Choroid plexus epithelial cell (primary cell): ENCODE measurements around the gene AKAP7.
"Not testable (repeated sequence)": the region's sequence is repeated elsewhere in the genome, so short reads cannot be mapped to it uniquely, and the experiment has no call there.

Source experiments
- DNase-seq: peaks from one replicate; pipeline ENCODE4 v3.0.0-alpha.2; 2010; ENCODE audit warnings: low read depth
- H3K4me3 ChIP-seq: 2 replicates; pipeline ENCODE4 v1.5.1; 2011; ENCODE audit warnings: low read depth, mild to moderate bottlenecking, control low read depth, low read length, moderate library complexity
- CTCF ChIP-seq: conservative IDR thresholded peaks from 2 replicates; pipeline ENCODE4 v1.5.1; 2011; ENCODE audit warnings: low read depth, mild to moderate bottlenecking, control low read depth, inconsistent platforms, low read length, moderate library complexity

The AKAP7 gene

GRCh38 chr6:131135244-131136020 is at the start of gene AKAP7:
Gene AKAP7 (plus strand): TSS chr6:131135467. CDS start chr6:131135764, 297 bp downstream.
- peak within 1 kb of the TSS; percentile 81 for H3K4me3 ChIP-seq
- DNase-seq: peak; percentile 46
- no peak for TF ChIP-seq CTCF

GRCh38 chr6:131090339-131090738 is 44.9 kb upstream of the AKAP7 start:
- DNase-seq, H3K4me3 ChIP-seq: not testable (repeated sequence)

- not testable (repeated sequence) for DNase-seq, H3K4me3 ChIP-seq
These were observed 43.3 kb upstream of the AKAP7 start for GRCh38 chr6:131091944-131092343.

DNA sequence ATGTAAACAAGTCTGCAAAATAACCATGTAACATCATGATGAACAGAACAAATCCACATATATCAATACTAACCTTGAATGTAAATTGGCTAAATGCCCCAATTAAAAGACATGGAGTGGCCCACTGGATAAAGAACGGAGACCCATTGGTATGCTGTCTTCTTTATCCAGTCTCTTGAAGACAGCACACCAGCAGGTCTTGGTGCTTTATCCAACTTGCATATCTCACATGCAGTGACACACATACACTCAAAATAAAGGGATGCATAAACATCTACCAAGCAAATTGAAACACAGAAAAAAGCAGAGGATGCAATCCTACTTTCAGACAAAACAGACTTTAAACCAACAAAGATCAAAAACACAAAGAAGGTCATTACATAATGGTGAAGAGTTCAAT is 41.9 kb upstream of the AKAP7 start:
- TF ChIP-seq CTCF: no peak
- no peak for DNase-seq
- no peak overlapping the region for H3K4me3 ChIP-seq

- no peak overlapping the region for H3K4me3 ChIP-seq
- DNase-seq: no peak
- TF ChIP-seq CTCF: no peak
These were observed 38.5 kb upstream of the AKAP7 start for GRCh38 chr6:131096786-131097185.

DNA sequence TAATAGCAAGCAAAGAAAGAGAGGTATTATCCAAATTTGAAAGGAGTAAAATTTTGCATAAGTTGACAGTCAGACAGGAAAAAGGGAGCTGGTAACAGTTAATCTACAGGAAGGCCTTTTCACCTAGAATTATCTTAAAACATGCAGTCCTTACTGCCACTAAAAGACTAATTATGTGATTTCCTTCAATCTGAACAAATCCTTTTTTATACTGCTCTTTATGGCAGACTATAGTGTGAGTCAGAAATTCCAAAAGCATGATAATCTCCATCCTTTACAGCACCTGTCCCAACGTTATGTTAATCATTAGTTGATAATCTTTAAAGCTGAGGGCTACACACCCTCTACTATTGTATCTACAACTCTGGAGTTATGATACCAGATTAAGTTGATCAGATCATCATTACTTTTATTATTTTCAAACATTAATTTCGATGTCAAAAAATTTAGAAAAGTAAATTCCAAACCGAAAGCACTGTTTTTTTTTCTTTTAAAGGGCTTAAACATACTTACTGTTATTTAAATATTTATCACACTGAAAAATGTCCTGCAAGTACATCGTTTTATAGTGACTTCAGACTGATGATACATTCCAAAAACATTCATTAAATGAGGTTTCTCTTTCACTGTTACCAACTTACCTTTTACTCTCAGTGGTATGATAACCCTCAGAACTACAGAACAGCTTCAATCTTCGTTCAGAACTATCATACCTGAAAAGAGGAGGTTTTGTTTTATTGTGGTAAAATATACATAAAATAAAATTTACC is 33.2 kb upstream of the AKAP7 start:
- TF ChIP-seq CTCF: no peak
- DNase-seq: peak; percentile 25

DNA sequence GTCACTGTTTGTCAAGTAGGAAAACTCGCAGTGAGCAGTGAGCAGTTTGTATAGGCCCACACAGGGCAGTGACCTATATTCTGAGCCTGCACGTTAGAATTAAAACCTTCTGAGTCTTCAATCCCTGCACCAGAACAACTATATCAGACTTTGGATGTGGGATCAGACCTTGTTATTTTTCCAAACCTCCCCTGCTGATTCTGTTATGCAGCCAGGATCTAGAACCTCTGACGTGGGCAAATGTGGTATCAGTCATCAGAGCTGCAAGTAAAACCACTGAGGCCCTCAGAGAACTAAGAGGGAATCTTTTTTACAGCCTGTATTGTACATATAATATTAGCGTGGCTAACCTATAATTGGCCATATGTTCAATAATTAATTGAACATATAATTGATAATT is 32.0 kb upstream of the AKAP7 start:
- TF ChIP-seq CTCF: no peak
- H3K4me3 ChIP-seq: no peak overlapping the region
- DNase-seq: peak; percentile 77

More for the DNA sequence above, 33.2 kb upstream of the AKAP7 start:
- no peak overlapping the region for H3K4me3 ChIP-seq

DNA sequence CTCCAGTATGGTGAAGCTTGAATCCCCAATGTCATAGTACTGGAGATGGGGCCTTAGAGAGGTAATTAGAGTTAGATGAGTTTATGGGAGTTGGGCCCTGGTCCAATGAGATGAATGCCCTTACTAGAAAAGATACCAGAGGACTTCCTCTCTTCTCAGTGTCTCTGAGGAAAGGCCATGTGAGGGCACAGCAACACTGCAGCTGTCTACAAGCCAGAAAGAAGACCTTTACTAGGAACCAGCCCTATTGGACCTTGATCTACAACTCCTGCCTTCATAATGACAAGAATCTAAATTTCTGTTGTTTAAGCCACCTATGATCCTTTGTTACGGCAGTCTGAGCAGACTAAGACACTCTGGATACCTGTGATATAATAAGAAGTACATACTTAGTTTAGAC is 31.4 kb upstream of the AKAP7 start:
- TF ChIP-seq CTCF: no peak
- no peak for DNase-seq
- no peak overlapping the region for H3K4me3 ChIP-seq
